ENCODE results near the gene HAP1. TPM values are rescaled to one million over a fixed set of nuclear protein-coding genes. Genes with fewer than 3 reads are reported as not detected.
A peak's percentile ranks its signal among the peaks of the same experiment; 100 is the strongest.

The HAP1 gene
- total RNA-seq, 3 donors from 2014 or later = 0.33 to 2.2 TPM; not detected in 1

DNA sequence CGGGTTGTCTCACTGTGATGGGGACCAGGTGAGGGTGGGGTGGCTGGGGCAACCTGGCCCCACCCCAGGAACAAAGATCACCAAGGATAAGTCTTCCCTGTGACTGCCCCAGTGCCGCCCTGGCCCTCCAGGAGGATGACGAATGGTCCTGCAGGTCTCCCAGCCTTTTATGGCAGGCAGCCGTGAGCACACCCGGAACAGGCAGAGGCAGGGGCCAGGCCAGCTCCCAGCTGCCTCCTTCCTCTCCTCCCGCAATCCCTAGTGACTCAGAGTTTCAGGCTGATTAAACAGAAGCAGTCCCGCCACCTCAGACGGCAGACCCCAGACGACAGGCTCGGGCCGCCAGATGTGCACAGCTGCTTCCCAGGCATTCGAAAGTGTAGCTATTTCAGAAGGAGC lies 38.7 kb upstream of the HAP1 start:
- intact Hi-C loops (cut with DNase I; ENCODE audit: low total_unique reads) = no loop called here
- Histone ChIP-seq H3K27ac (peak overlapping the region; percentile 89 to 91), H3K4me3 (peak overlapping the region in 1 of 3 donors; percentile 41), H3K36me3 (no peaks in the 10 kb centered on the region), H3K27me3 (no peaks in the 10 kb centered on the region), H3K9me3 (no peaks in the 10 kb centered on the region), H3K4me1 (peaks cover 29 to 50% of the 10 kb centered on the region in 2 donors)
- DNase-seq (ENCODE audit: low spot score in 2 of 2) = peak; percentile 82
- TF ChIP-seq POLR2A (IDR thresholded peaks at IDR 0.05) = no peak
- no peak for TF ChIP-seq POLR2AphosphoS5 (IDR thresholded peaks at IDR 0.05)

- Histone ChIP-seq H3K27ac (peak overlapping the region; percentile 89 to 91), H3K9me3 (no peaks in the 10 kb centered on the region), H3K36me3 (no peaks in the 10 kb centered on the region), H3K4me3 (peak overlapping the region in 1 of 3 donors; percentile 41), H3K4me1 (peaks cover 29 to 48% of the 10 kb centered on the region in 2 donors), H3K27me3 (no peaks in the 10 kb centered on the region)
- intact Hi-C loops (cut with DNase I; ENCODE audit: low total_unique reads) = no loop called here
- TF ChIP-seq POLR2AphosphoS5 (IDR thresholded peaks at IDR 0.05) = no peak
- DNase-seq (ENCODE audit: low spot score in 2 of 2) = no peak
Observed at GRCh38 chr17:41772586-41773189, 38.2 kb upstream of the HAP1 start.

DNA sequence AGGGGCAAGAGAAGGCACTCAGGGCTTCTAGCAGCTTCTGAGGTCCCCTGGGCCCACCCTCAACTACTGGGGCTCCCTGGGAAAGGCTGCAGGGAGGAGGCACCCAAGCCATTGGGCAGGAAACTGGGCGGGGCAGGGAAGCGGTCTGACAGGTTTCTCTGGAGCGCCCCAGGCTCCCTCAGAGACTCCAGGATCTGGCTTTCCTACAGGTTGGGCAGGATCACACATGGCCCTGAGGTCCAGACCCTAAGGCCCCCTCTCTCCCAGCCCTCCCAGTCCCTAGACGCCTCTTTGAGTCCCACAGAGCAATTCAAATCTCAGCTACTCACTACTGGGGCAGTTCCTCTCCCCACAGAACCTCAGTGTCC lies 37.8 kb upstream of the HAP1 start:
- Histone ChIP-seq H3K27me3 (no peaks in the 10 kb centered on the region), H3K36me3 (no peaks in the 10 kb centered on the region), H3K27ac (peak overlapping the region; percentile 89 to 91), H3K4me3 (peak overlapping the region in 1 of 3 donors; percentile 21), H3K4me1 (peaks cover 27 to 46% of the 10 kb centered on the region in 2 donors), H3K9me3 (no peaks in the 10 kb centered on the region)
- DNase-seq (ENCODE audit: low spot score in 2 of 2) = peak; percentile 76 to 92
- intact Hi-C loops (cut with DNase I; ENCODE audit: low total_unique reads) = no loop called here
- no peak for TF ChIP-seq CTCF (IDR thresholded peaks at IDR 0.05)
- TF ChIP-seq POLR2AphosphoS5 (IDR thresholded peaks at IDR 0.05) = peak in 1 of 3 donors; percentile 29
- TF ChIP-seq POLR2A (IDR thresholded peaks at IDR 0.05) = no peak

- Histone ChIP-seq H3K27ac (peak overlapping the region; percentile 89 to 91), H3K36me3 (no peaks in the 10 kb centered on the region), H3K27me3 (no peaks in the 10 kb centered on the region), H3K4me1 (peaks cover 24 to 40% of the 10 kb centered on the region in 2 donors), H3K9me3 (no peaks in the 10 kb centered on the region), H3K4me3 (no peak overlapping the region)
- intact Hi-C loops (cut with DNase I; ENCODE audit: low total_unique reads) = no loop called here
- no peak for TF ChIP-seq POLR2AphosphoS5 (IDR thresholded peaks at IDR 0.05)
- no peak for TF ChIP-seq POLR2A (IDR thresholded peaks at IDR 0.05)
- no peak for TF ChIP-seq CTCF (IDR thresholded peaks at IDR 0.05)
- DNase-seq (ENCODE audit: low spot score in 2 of 2) = no peak
Observed at GRCh38 chr17:41771389-41772206, 37.2 kb upstream of the HAP1 start.

GRCh38 chr17:41769985-41770384 lies 35.5 kb upstream of the HAP1 start:
- no peaks in the 10 kb centered on the region for H3K9me3 ChIP-seq
- H3K36me3 ChIP-seq = no peaks in the 10 kb centered on the region
- H3K4me3 ChIP-seq = no peak overlapping the region
- intact Hi-C loops (cut with DNase I; ENCODE audit: low total_unique reads) = no loop called here
- no peaks in the 10 kb centered on the region for H3K27me3 ChIP-seq
- DNase-seq (ENCODE audit: low spot score in 2 of 2) = no peak
- no peak for TF ChIP-seq POLR2AphosphoS5 (IDR thresholded peaks at IDR 0.05)
- no peak for TF ChIP-seq CTCF (IDR thresholded peaks at IDR 0.05)
- no peak for TF ChIP-seq POLR2A (IDR thresholded peaks at IDR 0.05)
- H3K4me1 ChIP-seq = peaks cover 19 to 28% of the 10 kb centered on the region in 2 donors
- H3K27ac ChIP-seq = peak overlapping the region; percentile 44 to 89

DNA sequence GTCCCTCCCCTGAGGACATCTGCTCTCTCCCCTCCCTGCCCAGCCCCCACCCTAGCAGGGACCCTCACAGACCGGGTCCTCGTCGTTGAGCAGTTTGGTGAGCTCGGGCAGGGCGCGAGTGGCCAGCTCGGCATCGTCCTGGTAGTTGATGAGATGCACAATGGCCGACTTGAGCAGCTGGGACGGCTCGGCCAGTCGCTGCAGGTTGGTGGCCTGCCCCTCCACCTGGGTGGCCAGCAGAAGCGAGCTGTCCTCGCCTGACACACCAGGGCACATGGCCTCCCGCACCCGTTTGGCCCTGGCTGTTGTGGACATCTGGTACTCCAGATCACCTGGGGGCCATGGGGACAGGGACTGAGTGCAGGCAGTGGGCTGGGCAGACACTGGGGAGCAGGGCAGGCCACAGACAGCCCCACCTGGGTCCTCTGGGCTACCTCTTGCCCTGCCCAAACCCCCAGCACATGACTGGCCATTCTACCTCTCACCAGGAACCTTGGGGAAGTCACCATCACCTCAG lies 35.0 kb upstream of the HAP1 start:
- H3K9me3 ChIP-seq = no peaks in the 10 kb centered on the region
- H3K36me3 ChIP-seq = no peaks in the 10 kb centered on the region
- no peak for DNase-seq (ENCODE audit: low spot score in 2 of 2)
- H3K27ac ChIP-seq = no peak overlapping the region
- H3K27me3 ChIP-seq = no peaks in the 10 kb centered on the region
- H3K4me1 ChIP-seq = peaks cover 19 to 25% of the 10 kb centered on the region in 2 donors
- TF ChIP-seq POLR2A (IDR thresholded peaks at IDR 0.05) = no peak
- TF ChIP-seq POLR2AphosphoS5 (IDR thresholded peaks at IDR 0.05) = no peak
- TF ChIP-seq CTCF (IDR thresholded peaks at IDR 0.05) = no peak
- intact Hi-C loops (cut with DNase I; ENCODE audit: low total_unique reads) = no loop called here
- no peak overlapping the region for H3K4me3 ChIP-seq

Data from breast epithelium (tissue), 4 donors.